GM19240 (cell line): ENCODE results near the gene RAB11FIP2.

ENCODE experiments used
- DNase-seq: peaks from one replicate; pipeline ENCODE4 v3.0.0; 2011; ENCODE audit warnings: low spot score; ENCODE audit not compliant: insufficient read length

Gene RAB11FIP2

DNA sequence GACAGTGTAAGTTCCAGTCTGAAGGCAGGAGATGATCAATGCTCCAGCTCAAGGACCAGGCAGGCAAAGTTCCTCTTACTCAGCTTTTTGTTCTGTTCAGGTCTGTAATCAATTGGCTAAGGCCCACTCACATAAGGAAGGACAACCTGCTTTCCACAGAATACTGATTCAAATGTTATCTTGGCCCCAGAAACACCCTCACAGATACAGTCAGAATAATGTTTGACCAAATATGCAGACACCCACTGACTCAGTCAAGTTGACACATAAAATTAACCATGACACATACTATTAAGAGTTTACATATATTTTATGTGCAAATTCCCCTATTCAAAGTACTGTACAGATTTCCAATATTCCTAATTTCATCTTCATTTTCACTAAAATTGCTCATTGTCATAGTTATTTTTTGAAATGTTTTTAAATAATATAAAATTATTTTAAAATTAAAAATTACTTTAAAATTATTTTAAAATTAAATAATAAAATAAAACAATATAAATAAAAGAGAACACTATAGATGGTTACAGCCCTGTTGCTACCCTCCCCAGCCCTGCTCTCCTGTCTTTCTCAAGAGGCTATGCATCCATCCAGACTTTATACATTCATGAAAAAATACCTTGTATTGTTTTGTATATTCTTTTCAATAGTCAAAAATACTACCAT, 59.4 kb downstream of the RAB11FIP2 start:
- no peak for DNase-seq

DNA sequence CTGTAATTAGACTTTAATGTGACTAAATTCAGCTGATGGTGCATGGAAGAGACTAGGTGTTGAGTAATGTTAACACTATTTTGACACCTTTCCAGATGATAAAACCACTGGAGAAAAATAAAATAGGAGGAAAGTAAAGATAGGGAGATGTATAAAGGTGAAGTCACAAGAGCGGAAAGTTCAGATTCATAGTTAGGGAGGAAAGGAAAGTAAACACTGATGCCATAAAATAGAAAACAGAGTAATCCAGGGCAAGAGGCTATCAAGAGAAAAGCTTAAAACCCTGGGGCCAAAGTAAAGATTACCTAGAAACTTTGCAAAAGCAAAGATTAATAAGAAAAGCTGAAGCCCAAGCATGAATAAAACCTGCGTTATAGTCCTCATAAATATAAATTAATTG, 62.8 kb downstream of the RAB11FIP2 start:
- DNase-seq = no peak

DNA sequence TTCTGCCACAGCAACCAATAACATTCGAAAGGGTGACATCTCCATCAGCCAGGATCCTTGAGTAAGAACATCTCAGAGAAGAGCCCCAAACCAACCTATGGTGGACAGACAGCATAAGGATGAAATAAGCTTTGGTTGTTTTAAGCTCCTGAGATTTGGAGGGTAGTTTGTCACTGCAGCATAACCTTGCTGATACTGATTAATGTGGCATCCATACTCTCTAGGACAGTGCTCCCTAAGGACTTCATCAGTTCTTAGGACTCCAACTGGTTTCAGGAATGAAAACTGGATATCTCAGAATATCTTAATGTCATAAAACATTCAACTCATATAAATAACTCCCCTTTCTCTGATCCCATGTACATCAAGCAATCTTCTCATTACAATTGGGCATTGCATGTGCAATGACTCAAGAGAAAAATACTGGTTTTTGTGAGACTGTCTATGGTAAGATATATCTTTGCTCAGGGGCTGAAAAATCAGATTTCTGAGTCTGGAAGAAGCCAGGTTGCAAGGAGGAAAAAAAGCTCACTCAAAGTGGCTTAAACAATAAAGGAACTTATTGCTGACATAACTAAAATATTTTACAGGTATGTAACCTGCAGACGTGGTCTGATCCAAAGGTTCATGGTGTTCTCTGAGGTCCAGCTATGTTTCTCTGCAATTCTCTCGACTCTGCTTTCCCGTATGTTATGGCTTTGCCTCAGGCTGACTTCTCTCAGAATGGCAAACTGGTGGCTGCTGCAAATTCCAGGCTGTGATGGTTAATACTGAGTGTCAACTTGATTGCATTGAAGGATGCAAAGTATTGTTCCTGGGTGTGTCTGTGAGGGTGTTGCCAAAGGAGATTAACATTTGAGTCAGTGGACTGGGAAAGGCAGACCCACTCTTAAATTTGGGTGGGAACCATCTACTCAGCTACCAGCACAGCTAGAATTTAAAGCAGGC, 65.7 kb downstream of the RAB11FIP2 start:
- no peak for DNase-seq

DNA sequence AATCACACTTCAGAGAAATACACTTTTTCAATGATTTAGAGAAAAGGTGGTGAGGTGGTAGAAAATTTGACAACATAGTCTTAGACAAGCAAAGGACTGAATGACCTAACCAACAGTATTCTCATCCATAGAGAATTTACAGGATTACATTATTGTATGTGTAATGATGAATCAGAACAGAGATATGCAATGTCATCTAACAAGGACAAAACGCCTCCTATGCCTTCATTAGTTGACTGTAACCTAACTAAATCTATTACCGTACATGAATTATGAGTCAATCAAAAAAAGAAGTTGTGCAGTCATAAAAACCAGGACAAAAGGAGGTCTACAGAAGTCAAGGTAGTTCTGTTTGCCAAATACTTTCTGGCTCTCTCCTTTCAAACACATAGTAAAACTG, 66.5 kb downstream of the RAB11FIP2 start:
- no peak for DNase-seq

DNA sequence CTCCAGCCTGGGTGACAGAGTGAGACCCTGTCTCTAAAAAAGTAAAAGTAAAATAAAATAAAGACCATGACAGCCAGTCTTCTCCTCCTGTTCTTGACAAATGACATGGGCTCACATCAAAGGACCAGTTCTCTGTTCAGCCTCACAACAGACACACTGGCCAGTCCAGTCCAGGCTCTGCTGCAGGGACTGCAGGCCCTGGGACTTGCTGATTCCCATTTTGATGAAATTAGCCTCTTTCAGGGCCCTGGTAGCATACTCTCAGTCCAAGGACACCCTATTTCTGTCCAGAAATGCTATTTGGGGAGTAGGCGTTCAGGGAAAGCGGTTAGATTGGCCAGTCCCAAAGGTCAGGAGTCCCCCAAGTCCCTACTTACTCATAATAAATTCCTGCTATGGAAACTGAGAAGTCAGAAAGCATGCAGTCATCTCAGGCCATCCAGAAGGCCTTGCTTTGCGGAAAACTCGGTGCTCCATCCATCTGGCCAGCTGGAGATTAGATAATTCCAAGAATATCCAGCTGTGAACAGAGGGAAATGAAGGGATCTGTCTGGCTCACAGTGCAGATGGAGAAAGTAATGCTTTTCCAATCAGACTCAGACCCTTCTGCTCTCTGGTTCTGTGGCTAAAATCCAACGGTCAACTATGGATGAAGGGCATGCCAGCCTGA, 74.4 kb downstream of the RAB11FIP2 start:
- no peak for DNase-seq

DNA sequence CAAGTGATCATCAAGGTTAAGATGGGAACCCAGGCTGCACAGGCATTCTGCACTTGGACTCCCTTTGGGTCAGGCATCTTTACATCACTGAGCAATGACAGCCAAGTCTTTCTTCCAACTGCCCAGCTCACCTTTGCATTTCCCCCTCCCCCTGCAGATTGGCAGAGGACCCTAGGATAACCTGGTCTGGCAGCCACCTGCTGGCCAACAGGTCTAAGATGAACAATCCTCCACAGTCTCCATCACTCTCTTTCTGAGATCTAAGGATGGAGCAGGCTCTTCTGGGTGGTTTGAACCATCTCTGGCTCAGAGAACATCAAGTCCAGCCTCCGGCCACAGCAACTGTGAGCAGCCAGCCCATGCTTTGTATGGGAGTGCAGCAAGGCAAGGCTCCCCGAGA, 75.8 kb downstream of the RAB11FIP2 start:
- no peak for DNase-seq

DNA sequence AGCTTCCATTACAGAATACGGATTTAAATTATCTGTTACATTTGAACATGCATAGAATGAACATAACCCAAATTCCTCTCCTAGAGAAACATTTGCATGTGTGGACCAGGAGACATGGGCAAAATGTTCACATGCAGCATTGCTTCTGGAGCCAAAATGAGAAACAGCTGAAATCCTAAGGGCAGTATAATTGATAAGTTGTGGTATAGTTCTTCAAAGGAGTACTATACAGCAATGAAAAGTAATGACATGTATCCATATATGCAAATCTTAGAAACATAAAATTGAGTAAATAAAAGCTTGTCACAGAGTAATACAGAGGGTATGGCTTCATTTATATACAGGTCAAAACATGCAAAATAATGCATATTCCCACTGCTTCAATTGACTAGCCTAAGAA, 77.1 kb downstream of the RAB11FIP2 start:
- DNase-seq = no peak

DNA sequence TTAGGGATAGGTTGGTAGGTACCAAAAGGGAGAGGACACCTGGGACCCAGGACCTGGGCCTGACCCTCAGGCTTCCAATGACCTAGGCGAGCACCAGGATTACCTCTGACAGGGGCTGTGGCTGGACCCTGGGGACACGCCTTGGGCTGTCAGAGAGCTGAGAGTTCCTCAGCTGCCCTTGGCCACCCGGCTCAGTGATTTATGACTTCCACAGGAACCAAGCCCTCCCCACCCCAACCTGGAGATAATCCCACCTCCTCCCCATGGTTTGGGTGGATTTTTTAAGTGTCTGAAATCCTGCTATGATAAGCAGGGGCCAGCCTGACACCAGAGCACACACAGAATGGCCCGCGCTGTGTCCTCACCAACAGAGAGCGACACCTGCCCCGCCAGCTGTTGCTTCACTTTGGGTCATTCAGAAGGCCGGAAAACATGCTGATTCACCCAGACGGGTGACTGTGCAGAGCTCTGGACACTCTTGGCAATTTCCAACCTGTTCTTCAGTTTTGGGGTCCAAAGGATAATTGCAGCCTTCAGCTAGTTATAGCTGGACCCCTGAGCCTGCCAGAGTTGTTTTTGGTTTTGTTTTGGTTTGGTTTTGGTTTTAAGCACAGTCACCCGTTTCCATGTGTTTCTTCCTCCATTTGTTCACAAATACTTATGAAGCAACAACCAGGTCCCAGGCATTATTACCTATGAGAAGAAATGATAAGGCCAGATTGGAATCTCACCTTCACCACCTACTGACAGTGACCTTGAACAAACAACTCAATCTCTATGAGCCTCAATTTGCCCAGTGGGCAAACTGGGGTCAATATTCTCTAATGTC, 78.2 kb downstream of the RAB11FIP2 start:
- no peak for DNase-seq

DNA sequence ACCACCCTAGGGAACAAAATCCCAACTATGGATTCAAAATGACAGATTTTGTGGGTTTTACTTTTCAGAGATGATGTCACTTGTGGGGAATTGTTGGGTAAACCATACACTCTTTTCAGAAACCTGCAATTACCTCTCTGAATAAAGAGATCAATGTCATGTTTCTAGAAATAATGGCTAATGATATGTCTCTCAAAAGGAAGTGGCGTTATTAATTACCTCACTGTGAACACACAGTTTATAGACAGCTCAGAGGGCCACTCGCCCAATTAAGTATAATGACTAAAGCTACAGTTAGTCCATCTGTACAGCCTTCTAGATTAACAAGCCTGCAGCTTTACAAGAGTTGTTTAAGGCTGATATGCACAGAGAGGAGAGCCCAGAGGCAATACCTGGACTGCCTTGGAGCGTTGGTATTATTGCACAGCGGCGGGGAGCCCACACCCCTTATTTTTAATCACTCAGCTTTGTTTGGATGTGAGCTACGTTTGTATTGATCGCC, 79.5 kb downstream of the RAB11FIP2 start:
- DNase-seq = no peak

DNA sequence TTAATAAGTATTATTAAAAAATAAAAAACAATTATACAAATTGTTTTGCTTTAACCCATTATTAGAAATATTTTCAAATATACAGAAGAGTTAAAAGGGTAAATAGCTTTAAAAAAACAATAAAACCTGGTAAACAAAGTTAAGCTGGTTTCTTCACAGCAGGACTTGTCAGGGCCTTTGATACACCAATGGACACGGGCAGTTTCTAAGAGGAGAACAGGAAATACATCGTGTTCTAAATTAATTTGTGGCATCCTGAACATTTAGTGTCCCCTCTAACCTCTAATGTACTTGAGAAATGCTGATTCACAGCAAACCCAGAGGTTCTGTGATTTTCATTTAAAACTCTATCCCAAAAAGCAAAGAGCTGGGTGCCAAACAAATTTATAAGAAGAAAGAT, 80.8 kb downstream of the RAB11FIP2 start:
- no peak for DNase-seq

DNA sequence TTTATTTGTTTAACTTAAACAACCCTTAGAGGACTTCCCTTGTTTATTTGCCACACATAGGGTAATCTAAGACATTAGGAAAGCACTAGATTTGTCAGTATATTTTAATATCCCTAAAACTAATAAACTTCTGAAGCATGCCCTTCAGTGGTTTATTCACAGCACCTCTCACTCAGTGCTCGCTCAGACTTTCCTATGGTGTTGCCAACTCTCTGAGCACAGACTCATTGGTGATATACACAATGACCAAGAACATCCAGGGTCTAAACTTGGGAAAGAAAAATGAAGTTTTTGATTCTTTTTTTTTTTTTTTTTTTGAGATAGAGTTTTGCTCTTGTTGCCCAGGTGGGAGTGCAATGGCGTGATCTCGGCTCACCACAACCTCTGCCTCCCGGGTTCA, 82.2 kb downstream of the RAB11FIP2 start:
- DNase-seq = no peak

DNA sequence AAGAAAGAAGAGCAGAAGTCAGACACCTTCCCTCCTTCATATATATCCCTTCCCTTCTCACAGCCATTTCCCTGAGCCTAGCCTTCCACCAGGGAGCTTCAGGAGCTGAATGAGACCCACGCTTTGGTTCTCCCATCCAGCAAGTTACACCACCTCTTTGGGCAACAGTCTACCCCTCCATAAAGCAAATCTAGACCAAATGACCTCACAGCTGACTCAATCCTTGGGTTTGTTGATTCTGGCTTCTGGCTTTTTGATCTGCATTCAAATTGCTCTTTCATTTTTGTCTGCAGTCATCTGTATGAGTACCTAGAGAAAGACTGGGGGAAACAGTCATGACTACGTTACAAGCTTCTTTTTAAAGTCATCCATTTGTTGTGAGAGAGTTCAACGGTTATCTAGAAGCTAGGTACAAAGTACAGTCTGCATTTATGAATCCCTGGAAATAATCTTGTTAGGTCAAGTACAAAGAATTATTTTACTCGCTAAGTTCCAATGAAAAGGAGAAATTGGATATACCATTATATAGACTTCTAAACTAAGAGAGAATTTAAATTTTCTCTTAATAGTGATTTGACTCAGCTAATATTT, 86.3 kb downstream of the RAB11FIP2 start:
- no peak for DNase-seq

DNA sequence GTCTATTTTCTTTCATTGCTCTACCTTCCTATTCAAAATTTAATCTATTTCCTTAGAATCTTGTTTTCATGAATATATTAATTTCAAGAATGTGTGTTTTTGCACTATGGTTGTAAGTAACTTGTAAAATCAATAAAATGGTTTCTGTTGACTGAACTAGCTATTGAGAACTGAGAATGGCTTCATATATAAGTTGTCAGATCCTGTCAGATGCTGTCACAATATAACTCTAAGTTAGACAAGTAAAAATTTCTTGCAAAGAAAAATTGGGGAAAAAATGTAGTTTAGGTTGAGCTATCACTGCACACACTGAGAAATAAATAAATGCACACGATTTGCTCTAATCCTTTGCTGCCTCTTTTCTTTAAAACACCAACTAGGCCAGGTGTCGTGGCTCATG, 89.8 kb downstream of the RAB11FIP2 start:
- DNase-seq = no peak

DNA sequence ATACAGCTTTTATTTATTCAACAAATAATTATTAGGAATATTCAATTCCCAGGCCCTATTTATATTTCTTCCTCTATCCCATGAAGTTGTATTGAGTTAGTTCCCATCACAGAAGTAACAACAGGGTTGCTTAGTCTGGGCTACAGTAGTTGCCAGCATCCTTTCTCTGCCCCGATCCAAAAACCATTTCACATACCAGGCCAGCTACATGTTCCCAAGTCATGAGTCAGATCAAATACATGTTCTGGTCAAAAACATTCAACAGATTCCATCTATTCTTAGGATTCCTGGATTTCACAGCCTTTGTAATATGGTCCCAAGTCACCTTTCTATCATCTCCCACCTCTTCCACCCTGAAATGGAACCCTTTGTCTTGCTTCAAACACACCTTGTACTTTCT, 91.6 kb downstream of the RAB11FIP2 start:
- no peak for DNase-seq
